ENCODE measurements around the gene SMAD3. TPM values are rescaled to one million over a fixed set of nuclear protein-coding genes. Genes with fewer than 3 reads are reported as not detected.

Gene SMAD3
- total and polyA plus RNA-seq, 2 of the 4 experiments (the other 2 are of a cell fraction): 71.0 to 177 TPM

DNA sequence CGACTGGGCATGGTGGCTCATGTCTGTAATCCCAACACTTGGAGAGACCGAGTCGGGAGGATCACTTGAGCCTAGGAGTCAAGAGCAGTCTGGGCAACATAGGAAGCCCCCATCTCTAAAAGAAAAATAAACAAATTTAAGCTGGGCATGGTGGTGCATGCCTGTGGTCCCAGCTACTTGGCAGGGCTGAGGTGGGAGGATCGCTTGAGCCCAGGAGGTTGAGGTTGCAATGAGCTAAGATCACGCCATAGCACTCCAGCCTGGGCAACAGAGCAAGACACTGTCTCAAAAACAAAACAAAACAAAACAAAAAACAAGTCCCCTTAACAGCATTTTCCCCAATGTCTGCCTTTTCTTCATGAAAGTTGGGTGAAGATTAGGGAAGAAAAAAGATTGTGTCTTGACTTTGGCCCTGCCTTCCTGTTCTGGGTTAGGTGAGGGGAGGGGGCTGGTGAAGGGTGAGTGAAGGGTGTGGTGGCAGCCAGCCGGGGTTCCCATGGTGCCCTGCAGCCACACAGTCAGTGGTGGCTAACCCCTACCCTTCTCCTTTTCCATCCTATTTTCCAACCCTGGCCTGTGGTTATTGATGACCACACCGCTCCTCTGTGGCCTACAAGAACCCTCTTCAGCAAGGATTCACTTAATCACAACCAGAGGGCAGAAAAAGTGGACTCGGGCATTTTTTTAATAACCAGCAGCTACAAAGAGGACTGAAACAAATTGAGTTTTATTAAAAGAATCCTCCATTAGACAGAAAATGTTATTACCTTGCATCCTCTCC is 28.4 kb upstream of the SMAD3 start:
- Histone ChIP-seq H2BK15ac (ENCODE audit: low read depth, low read length) (no peak overlapping the region), H3K4ac (ENCODE audit: low read depth, low read length) (peak overlapping the region; percentile 18; the same call in 1 of the 2 replicates), H4K8ac (ENCODE audit: low read depth in 2 of 2, low read length in 2 of 2) (no peak overlapping the region), H3K27ac (ENCODE audit: insufficient read depth, low read length) (no peak overlapping the region), H2AFZ (replicated peaks; ENCODE audit: low read length, poor library complexity) (no peak overlapping the region), H3K27me3 (ENCODE audit: control insufficient read depth, insufficient read depth, low read length) (peaks cover 4% of the 10 kb centered on the region; the same call in 1 of the 2 replicates), H3K56ac (ENCODE audit: extremely low read depth, insufficient read depth, low read length) (no peak overlapping the region), H3K4me1 (ENCODE audit: control insufficient read depth, insufficient read depth, low read length) (peaks cover 8% of the 10 kb centered on the region), H3K18ac (ENCODE audit: low read depth, low read length) (no peak overlapping the region), H3K4me2 (ENCODE audit: low read depth, low read length) (no peak overlapping the region), H2AK9ac (replicated peaks; ENCODE audit: low read depth, low read length, poor library complexity) (no peak overlapping the region), H3K9me3 (ENCODE audit: control insufficient read depth, insufficient read depth, low read length) (no peaks in the 10 kb centered on the region), H4K5ac (ENCODE audit: low read depth, low read length) (no peak overlapping the region), H4K91ac (ENCODE audit: insufficient read depth, low read depth, low read length) (no peak overlapping the region), H3K9ac (ENCODE audit: low read depth, low read length) (no peak overlapping the region), H3K23ac (ENCODE audit: low read depth, low read length) (no peak overlapping the region), H2BK120ac (ENCODE audit: low read depth, low read length) (no peak overlapping the region), H3K4me3 (ENCODE audit: insufficient read depth, low read depth, low read length) (no peak overlapping the region), H2BK5ac (ENCODE audit: low read depth, low read length, poor library complexity, severe bottlenecking) (no peak overlapping the region), H2BK20ac (ENCODE audit: low read depth, low read length) (no peak overlapping the region), H3K14ac (replicated peaks; ENCODE audit: low read depth, low read length) (no peak overlapping the region), H3K36me3 (ENCODE audit: control insufficient read depth, insufficient read depth, low read length) (no peaks in the 10 kb centered on the region), H3K9me1 (ENCODE audit: insufficient read depth, low read length) (peaks cover 5% of the 10 kb centered on the region; the same call in 1 of the 2 replicates), H3K79me1 (ENCODE audit: low read depth in 1 of 2, low read length in 2 of 2) (no peaks in the 10 kb centered on the region), H2AK5ac (ENCODE audit: low read depth, low read length) (no peak overlapping the region), H4K20me1 (ENCODE audit: insufficient read depth, low read length) (0 out of 2 replicates have a peak, but pooled peaks cover under 1% of the 10 kb centered on the region)
- TF ChIP-seq, protein P1, sequence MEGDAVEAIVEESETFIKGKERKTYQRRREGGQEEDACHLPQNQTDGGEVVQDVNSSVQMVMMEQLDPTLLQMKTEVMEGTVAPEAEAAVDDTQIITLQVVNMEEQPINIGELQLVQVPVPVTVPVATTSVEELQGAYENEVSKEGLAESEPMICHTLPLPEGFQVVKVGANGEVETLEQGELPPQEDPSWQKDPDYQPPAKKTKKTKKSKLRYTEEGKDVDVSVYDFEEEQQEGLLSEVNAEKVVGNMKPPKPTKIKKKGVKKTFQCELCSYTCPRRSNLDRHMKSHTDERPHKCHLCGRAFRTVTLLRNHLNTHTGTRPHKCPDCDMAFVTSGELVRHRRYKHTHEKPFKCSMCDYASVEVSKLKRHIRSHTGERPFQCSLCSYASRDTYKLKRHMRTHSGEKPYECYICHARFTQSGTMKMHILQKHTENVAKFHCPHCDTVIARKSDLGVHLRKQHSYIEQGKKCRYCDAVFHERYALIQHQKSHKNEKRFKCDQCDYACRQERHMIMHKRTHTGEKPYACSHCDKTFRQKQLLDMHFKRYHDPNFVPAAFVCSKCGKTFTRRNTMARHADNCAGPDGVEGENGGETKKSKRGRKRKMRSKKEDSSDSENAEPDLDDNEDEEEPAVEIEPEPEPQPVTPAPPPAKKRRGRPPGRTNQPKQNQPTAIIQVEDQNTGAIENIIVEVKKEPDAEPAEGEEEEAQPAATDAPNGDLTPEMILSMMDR (conservative IDR thresholded peaks at IDR 0.05; ENCODE audit: low read depth, low read length): no peak
- TF ChIP-seq FOS (IDR thresholded peaks at IDR 0.05; ENCODE audit: low read depth, low read length): no peak
- no peak for TF ChIP-seq CEBPB (IDR thresholded peaks at IDR 0.05; ENCODE audit: low read depth, low read length)
- no peak for TF ChIP-seq RFX5 (IDR thresholded peaks at IDR 0.05; ENCODE audit: low read depth, low read length)
- TF ChIP-seq, protein P2, sequence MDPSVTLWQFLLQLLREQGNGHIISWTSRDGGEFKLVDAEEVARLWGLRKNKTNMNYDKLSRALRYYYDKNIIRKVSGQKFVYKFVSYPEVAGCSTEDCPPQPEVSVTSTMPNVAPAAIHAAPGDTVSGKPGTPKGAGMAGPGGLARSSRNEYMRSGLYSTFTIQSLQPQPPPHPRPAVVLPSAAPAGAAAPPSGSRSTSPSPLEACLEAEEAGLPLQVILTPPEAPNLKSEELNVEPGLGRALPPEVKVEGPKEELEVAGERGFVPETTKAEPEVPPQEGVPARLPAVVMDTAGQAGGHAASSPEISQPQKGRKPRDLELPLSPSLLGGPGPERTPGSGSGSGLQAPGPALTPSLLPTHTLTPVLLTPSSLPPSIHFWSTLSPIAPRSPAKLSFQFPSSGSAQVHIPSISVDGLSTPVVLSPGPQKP (IDR thresholded peaks at IDR 0.05; ENCODE audit: borderline replicate concordance, low read depth, low read length): no peak
- TF ChIP-seq SMC3 (IDR thresholded peaks at IDR 0.05; ENCODE audit: low read depth, low read length): no peak
- no peak for TF ChIP-seq MXI1 (IDR thresholded peaks at IDR 0.05; ENCODE audit: borderline replicate concordance, low read depth, low read length)
- no peak for TF ChIP-seq RAD21 (IDR thresholded peaks at IDR 0.05; ENCODE audit: low read length)
- TF ChIP-seq, protein P3, sequence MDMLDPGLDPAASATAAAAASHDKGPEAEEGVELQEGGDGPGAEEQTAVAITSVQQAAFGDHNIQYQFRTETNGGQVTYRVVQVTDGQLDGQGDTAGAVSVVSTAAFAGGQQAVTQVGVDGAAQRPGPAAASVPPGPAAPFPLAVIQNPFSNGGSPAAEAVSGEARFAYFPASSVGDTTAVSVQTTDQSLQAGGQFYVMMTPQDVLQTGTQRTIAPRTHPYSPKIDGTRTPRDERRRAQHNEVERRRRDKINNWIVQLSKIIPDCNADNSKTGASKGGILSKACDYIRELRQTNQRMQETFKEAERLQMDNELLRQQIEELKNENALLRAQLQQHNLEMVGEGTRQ (IDR thresholded peaks at IDR 0.05; ENCODE audit: low read depth, low read length): no peak
- TF ChIP-seq BHLHE40 (IDR thresholded peaks at IDR 0.05; ENCODE audit: low read depth, low read length): no peak
- DNase-seq: no peak
- BruUV-seq (replicated peaks): no TSS peak
- ChIA-PET CTCF (no interaction called here), POLR2A (ENCODE audit: unreplicated experiment) (no interaction called here)
- intact Hi-C loops (cut with micrococcal nuclease) (no loop called here), dilution Hi-C loops (cut with HindIII; ENCODE audit: low sequenced_read_pairs, unreplicated experiment) (no loop called here), in situ Hi-C loops (cut with MboI; ENCODE audit: low sequenced_read_pairs) (no loop called here)
- no CpG with 5 or more reads among the region's 8 CpGs for WGBS, 2 experiments (ENCODE audit: extremely low coverage in 2 of 2, insufficient read length in 1 of 2)
- no peak for ATAC-seq (ENCODE audit: low read depth)
